ENCODE results near the gene ARL15. TPM values are rescaled to one million over a fixed set of nuclear protein-coding genes. Genes with fewer than 3 reads are reported as not detected.

The ARL15 gene
- total RNA-seq, 1 experiment from 2014 or later: 13.0 TPM

DNA sequence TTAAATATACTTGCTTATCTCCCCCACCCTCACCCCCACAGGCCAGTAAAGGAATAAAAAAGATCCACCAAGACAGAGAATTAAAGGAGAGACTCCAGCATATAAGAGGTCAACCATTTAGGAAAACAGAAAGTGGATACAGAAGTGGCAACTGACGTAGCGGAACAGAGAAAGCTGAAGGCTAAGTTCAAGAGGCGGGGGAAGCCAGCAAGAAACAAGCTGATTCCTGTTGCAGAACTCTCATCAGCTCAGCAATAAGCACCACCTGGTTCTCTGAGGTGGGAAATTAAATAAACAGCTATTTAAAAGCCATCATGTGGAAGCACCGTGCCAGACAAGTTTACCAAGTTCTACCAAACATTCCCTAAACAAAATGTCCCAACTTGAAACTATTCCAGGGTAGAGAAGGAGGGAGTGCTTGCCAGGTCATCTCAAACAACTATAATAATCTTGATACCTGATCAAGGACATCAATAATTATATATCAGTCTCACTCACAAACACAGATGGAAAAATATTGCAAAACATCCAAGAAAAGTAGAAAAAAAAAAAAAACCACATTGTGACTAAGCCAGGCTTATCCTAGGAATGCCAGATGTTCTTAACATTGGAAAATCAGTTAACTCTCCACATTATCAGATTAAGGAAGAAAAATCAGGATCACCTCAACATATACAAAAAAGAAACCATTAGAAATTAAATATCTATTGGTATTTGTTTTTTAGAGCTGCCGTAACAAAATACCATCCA lies 7.3 kb upstream of the ARL15 start:
- Mint-ChIP-seq H3K4me3 (no peak overlapping the region), H3K9me3 (no peaks in the 10 kb centered on the region), H3K36me3 (ENCODE audit: insufficient read depth in 1 of 3, low read depth in 3 of 3) (no peaks in the 10 kb centered on the region; a peak in 1 of 7 replicates), H3K27ac (no peak overlapping the region), H3K4me1 (no peaks in the 10 kb centered on the region), H3K27me3 (ENCODE audit: low read depth) (peaks cover 11% of the 10 kb centered on the region)
- no peaks in the 10 kb centered on the region for H3K27me3 ChIP-seq (ENCODE audit: insufficient read depth, low read length)
- no peak for TF ChIP-seq CTCF (conservative IDR thresholded peaks at IDR 0.05)
- no peak overlapping the region for H3K4me2 ChIP-seq (ENCODE audit: insufficient read depth, insufficient read length, low read length)
- no peak overlapping the region for H3K27ac ChIP-seq (ENCODE audit: insufficient read length, low read depth, low read length)
- H2BK15ac ChIP-seq (ENCODE audit: low read depth, low read length): no peak overlapping the region
- no peaks in the 10 kb centered on the region for H3K23me2 ChIP-seq (ENCODE audit: insufficient read length, low read depth, low read length, poor library complexity, severe bottlenecking)
- H2BK20ac ChIP-seq (ENCODE audit: low read depth, low read length, poor library complexity, severe bottlenecking): no peak overlapping the region
- H3K9ac ChIP-seq (ENCODE audit: extremely low read depth, insufficient read length, low read length): no peak overlapping the region
- H3K18ac ChIP-seq (ENCODE audit: insufficient read length, low read depth, low read length): no peak overlapping the region
- H3T11ph ChIP-seq (ENCODE audit: low read length): no peak overlapping the region
- no peak overlapping the region for H3K56ac ChIP-seq (ENCODE audit: insufficient read length, low read depth, low read length)
- no peak overlapping the region for H4K91ac ChIP-seq (ENCODE audit: insufficient read length, low read depth, low read length)
- H3K23ac ChIP-seq (ENCODE audit: insufficient read length, low read depth, low read length): no peak overlapping the region
- H3K4me1 ChIP-seq (ENCODE audit: insufficient read depth, low read length): no peaks in the 10 kb centered on the region
- H2AFZ ChIP-seq (ENCODE audit: low read length): no peak overlapping the region
- H2BK120ac ChIP-seq (ENCODE audit: low read depth, low read length, poor library complexity, severe bottlenecking): no peak overlapping the region
- no peak overlapping the region for H2AK5ac ChIP-seq (ENCODE audit: insufficient read length, low read length)
- DNase-seq: no peak
- H3K79me1 ChIP-seq (ENCODE audit: insufficient read depth, low read depth, low read length, poor library complexity, severe bottlenecking): no peaks in the 10 kb centered on the region
- no peaks in the 10 kb centered on the region for H3K79me2 ChIP-seq (ENCODE audit: insufficient read depth, low read length)
- H3K9me3 ChIP-seq (ENCODE audit: control insufficient read depth, low read depth, low read length): no peaks in the 10 kb centered on the region
- H4K20me1 ChIP-seq (ENCODE audit: control insufficient read depth, insufficient read depth, insufficient read length): no peaks in the 10 kb centered on the region
- H4K5ac ChIP-seq (ENCODE audit: insufficient read length, low read depth, low read length): no peak overlapping the region
- H2BK5ac ChIP-seq (ENCODE audit: insufficient read length, low read length): no peak overlapping the region
- no peak overlapping the region for H2BK12ac ChIP-seq (ENCODE audit: insufficient read length, low read depth, low read length)
- H3K4ac ChIP-seq (ENCODE audit: low read depth, low read length): no peak overlapping the region
- no peak overlapping the region for H4K8ac ChIP-seq (replicated peaks; ENCODE audit: insufficient read length, low read depth, low read length)
- H3K14ac ChIP-seq (ENCODE audit: insufficient read depth, low read length): no peak overlapping the region
- WGBS (ENCODE audit: extremely low coverage, insufficient read length, low lambda C conversion rate): no CpG with 5 or more reads among the region's 5 CpGs
